ENCODE data around the gene PHPT1.
"Not testable (repeated sequence)": the region's sequence is repeated elsewhere in the genome, so short reads cannot be mapped to it uniquely, and the experiment has no call there.

The PHPT1 gene

GRCh38 chr9:136843801-136844740 lies 5.1 kb upstream of the PHPT1 start:
- H3K4me3 ChIP-seq (ENCODE audit: low read depth in 1 of 2, low read length in 2 of 2); H3K9ac ChIP-seq (ENCODE audit: low read depth in 1 of 2, low read length in 2 of 2); H3K27ac ChIP-seq (ENCODE audit: low read depth, low read length); H3K9me3 ChIP-seq (ENCODE audit: control insufficient read depth in 1 of 2, low read length in 2 of 2); H3K27me3 ChIP-seq (ENCODE audit: control insufficient read depth in 1 of 2, insufficient read depth in 2 of 2, low read length in 2 of 2); H3K36me3 ChIP-seq (ENCODE audit: control insufficient read depth in 1 of 2, insufficient read depth in 2 of 2, low read length in 2 of 2): not testable (repeated sequence)
- H3K4me1 ChIP-seq (ENCODE audit: control insufficient read depth in 1 of 2, insufficient read depth in 2 of 2, low read length in 2 of 2): peaks cover 29 to 48% of the 10 kb centered on the region in 2 donors

- H3K4me1 ChIP-seq (ENCODE audit: control insufficient read depth in 1 of 2, insufficient read depth in 2 of 2, low read length in 2 of 2): peaks cover 25 to 45% of the 10 kb centered on the region in 2 donors
- H3K9ac ChIP-seq (ENCODE audit: low read depth in 1 of 2, low read length in 2 of 2): no peak overlapping the region
- H3K36me3 ChIP-seq (ENCODE audit: control insufficient read depth in 1 of 2, insufficient read depth in 2 of 2, low read length in 2 of 2): no peaks in the 10 kb centered on the region
- no peak overlapping the region for H3K27ac ChIP-seq (ENCODE audit: low read depth, low read length)
- peaks cover 0 to 9% of the 10 kb centered on the region in 2 donors for H3K27me3 ChIP-seq (ENCODE audit: control insufficient read depth in 1 of 2, insufficient read depth in 2 of 2, low read length in 2 of 2)
- H3K9me3 ChIP-seq (ENCODE audit: control insufficient read depth in 1 of 2, low read length in 2 of 2): no peaks in the 10 kb centered on the region
- no peak overlapping the region for H3K4me3 ChIP-seq (ENCODE audit: low read depth in 1 of 2, low read length in 2 of 2)
Measured at GRCh38 chr9:136844761-136845464, 4.3 kb upstream of the PHPT1 start.

GRCh38 chr9:136845465-136846260 lies 3.5 kb upstream of the PHPT1 start:
- no peak overlapping the region for H3K9ac ChIP-seq (ENCODE audit: low read depth in 1 of 2, low read length in 2 of 2)
- H3K9me3 ChIP-seq (ENCODE audit: control insufficient read depth in 1 of 2, low read length in 2 of 2): no peaks in the 10 kb centered on the region
- H3K4me1 ChIP-seq (ENCODE audit: control insufficient read depth in 1 of 2, insufficient read depth in 2 of 2, low read length in 2 of 2): peaks cover 25 to 46% of the 10 kb centered on the region in 2 donors
- H3K27me3 ChIP-seq (ENCODE audit: control insufficient read depth in 1 of 2, insufficient read depth in 2 of 2, low read length in 2 of 2): peaks cover 0 to 9% of the 10 kb centered on the region in 2 donors
- no peaks in the 10 kb centered on the region for H3K36me3 ChIP-seq (ENCODE audit: control insufficient read depth in 1 of 2, insufficient read depth in 2 of 2, low read length in 2 of 2)
- H3K27ac ChIP-seq (ENCODE audit: low read depth, low read length): no peak overlapping the region
- no peak overlapping the region for H3K4me3 ChIP-seq (ENCODE audit: low read depth in 1 of 2, low read length in 2 of 2)

GRCh38 chr9:136846376-136847087 lies 2.7 kb upstream of the PHPT1 start:
- no peaks in the 10 kb centered on the region for H3K9me3 ChIP-seq (ENCODE audit: control insufficient read depth in 1 of 2, low read length in 2 of 2)
- no peak overlapping the region for H3K27ac ChIP-seq (ENCODE audit: low read depth, low read length)
- H3K4me3 ChIP-seq (ENCODE audit: low read depth in 1 of 2, low read length in 2 of 2): peak overlapping the region; percentile 29 to 40

GRCh38 chr9:136847088-136847825 lies 2.0 kb upstream of the PHPT1 start:
- peak overlapping the region; percentile 65 to 88 for H3K9ac ChIP-seq (ENCODE audit: low read depth in 1 of 2, low read length in 2 of 2)

More at GRCh38 chr9:136846376-136847087, 2.7 kb upstream of the PHPT1 start:
- Histone ChIP-seq H3K4me1 (ENCODE audit: control insufficient read depth in 1 of 2, insufficient read depth in 2 of 2, low read length in 2 of 2) (peaks cover 28 to 45% of the 10 kb centered on the region in 2 donors), H3K27me3 (ENCODE audit: control insufficient read depth in 1 of 2, insufficient read depth in 2 of 2, low read length in 2 of 2) (peaks cover 0 to 9% of the 10 kb centered on the region in 2 donors), H3K9ac (ENCODE audit: low read depth in 1 of 2, low read length in 2 of 2) (no peak overlapping the region), H3K36me3 (ENCODE audit: control insufficient read depth in 1 of 2, insufficient read depth in 2 of 2, low read length in 2 of 2) (no peaks in the 10 kb centered on the region)

GRCh38 chr9:136847826-136848392 lies 1.3 kb upstream of the PHPT1 start:
- peak overlapping the region; percentile 65 to 88 for H3K9ac ChIP-seq (ENCODE audit: low read depth in 1 of 2, low read length in 2 of 2)
- peaks cover 34 to 46% of the 10 kb centered on the region in 2 donors for H3K4me1 ChIP-seq (ENCODE audit: control insufficient read depth in 1 of 2, insufficient read depth in 2 of 2, low read length in 2 of 2)
- peak overlapping the region; percentile 86 to 93 for H3K4me3 ChIP-seq (ENCODE audit: low read depth in 1 of 2, low read length in 2 of 2)
- H3K9me3 ChIP-seq (ENCODE audit: control insufficient read depth in 1 of 2, low read length in 2 of 2): no peaks in the 10 kb centered on the region
- no peaks in the 10 kb centered on the region for H3K36me3 ChIP-seq (ENCODE audit: control insufficient read depth in 1 of 2, insufficient read depth in 2 of 2, low read length in 2 of 2)
- peaks cover 0 to 9% of the 10 kb centered on the region in 2 donors for H3K27me3 ChIP-seq (ENCODE audit: control insufficient read depth in 1 of 2, insufficient read depth in 2 of 2, low read length in 2 of 2)
- peak overlapping the region; percentile 94 for H3K27ac ChIP-seq (ENCODE audit: low read depth, low read length)

More at GRCh38 chr9:136847088-136847825, 2.0 kb upstream of the PHPT1 start:
- no peaks in the 10 kb centered on the region for H3K36me3 ChIP-seq (ENCODE audit: control insufficient read depth in 1 of 2, insufficient read depth in 2 of 2, low read length in 2 of 2)
- H3K4me3 ChIP-seq (ENCODE audit: low read depth in 1 of 2, low read length in 2 of 2): peak overlapping the region; percentile 86 to 93
- H3K4me1 ChIP-seq (ENCODE audit: control insufficient read depth in 1 of 2, insufficient read depth in 2 of 2, low read length in 2 of 2): peaks cover 29 to 45% of the 10 kb centered on the region in 2 donors
- peaks cover 0 to 9% of the 10 kb centered on the region in 2 donors for H3K27me3 ChIP-seq (ENCODE audit: control insufficient read depth in 1 of 2, insufficient read depth in 2 of 2, low read length in 2 of 2)
- no peaks in the 10 kb centered on the region for H3K9me3 ChIP-seq (ENCODE audit: control insufficient read depth in 1 of 2, low read length in 2 of 2)
- H3K27ac ChIP-seq (ENCODE audit: low read depth, low read length): peak overlapping the region; percentile 94

- Histone ChIP-seq H3K36me3 (ENCODE audit: control insufficient read depth in 1 of 2, insufficient read depth in 2 of 2, low read length in 2 of 2) (no peaks in the 10 kb centered on the region), H3K9me3 (ENCODE audit: control insufficient read depth in 1 of 2, low read length in 2 of 2) (no peaks in the 10 kb centered on the region), H3K9ac (ENCODE audit: low read depth in 1 of 2, low read length in 2 of 2) (peak overlapping the region; percentile 65 to 88), H3K4me3 (ENCODE audit: low read depth in 1 of 2, low read length in 2 of 2) (peak overlapping the region; percentile 86 to 93), H3K4me1 (ENCODE audit: control insufficient read depth in 1 of 2, insufficient read depth in 2 of 2, low read length in 2 of 2) (peaks cover 29 to 40% of the 10 kb centered on the region in 2 donors), H3K27me3 (ENCODE audit: control insufficient read depth in 1 of 2, insufficient read depth in 2 of 2, low read length in 2 of 2) (peaks cover 0 to 9% of the 10 kb centered on the region in 2 donors), H3K27ac (ENCODE audit: low read depth, low read length) (peak overlapping the region; percentile 94)
Measured at GRCh38 chr9:136848393-136849037, 694 bp upstream of the PHPT1 start.

- no peaks in the 10 kb centered on the region for H3K9me3 ChIP-seq (ENCODE audit: control insufficient read depth in 1 of 2, low read length in 2 of 2)
- H3K27me3 ChIP-seq (ENCODE audit: control insufficient read depth in 1 of 2, insufficient read depth in 2 of 2, low read length in 2 of 2): peaks cover 0 to 8% of the 10 kb centered on the region in 2 donors
- H3K4me3 ChIP-seq (ENCODE audit: low read depth in 1 of 2, low read length in 2 of 2): peak overlapping the region; percentile 86 to 93
- peak overlapping the region; percentile 36 for H3K27ac ChIP-seq (ENCODE audit: low read depth, low read length)
- H3K4me1 ChIP-seq (ENCODE audit: control insufficient read depth in 1 of 2, insufficient read depth in 2 of 2, low read length in 2 of 2): peaks cover 29 to 42% of the 10 kb centered on the region in 2 donors
- H3K9ac ChIP-seq (ENCODE audit: low read depth in 1 of 2, low read length in 2 of 2): peak overlapping the region; percentile 58 to 88
- no peaks in the 10 kb centered on the region for H3K36me3 ChIP-seq (ENCODE audit: control insufficient read depth in 1 of 2, insufficient read depth in 2 of 2, low read length in 2 of 2)
Measured at GRCh38 chr9:136849960-136850865, 1.0 kb downstream of the PHPT1 start.
